NCI-H446 (cell line): ENCODE results near the gene CFAP410.
"Not testable (repeated sequence)": the region's sequence is repeated elsewhere in the genome, so short reads cannot be mapped to it uniquely, and the experiment has no call there.

Source experiments
- DNase-seq, 2 experiments: peaks; one replicate each; lab custom pipeline; 2025; lab: John Stamatoyannopoulos, UW

The CFAP410 gene

GRCh38 chr21:44285138-44285992, 53.8 kb downstream of the CFAP410 start, which contains the start of gene AIRE:
Gene AIRE (plus strand): TSS chr21:44285876. CDS start chr21:44286007, 131 bp downstream.
- DNase-seq: no peak

DNA sequence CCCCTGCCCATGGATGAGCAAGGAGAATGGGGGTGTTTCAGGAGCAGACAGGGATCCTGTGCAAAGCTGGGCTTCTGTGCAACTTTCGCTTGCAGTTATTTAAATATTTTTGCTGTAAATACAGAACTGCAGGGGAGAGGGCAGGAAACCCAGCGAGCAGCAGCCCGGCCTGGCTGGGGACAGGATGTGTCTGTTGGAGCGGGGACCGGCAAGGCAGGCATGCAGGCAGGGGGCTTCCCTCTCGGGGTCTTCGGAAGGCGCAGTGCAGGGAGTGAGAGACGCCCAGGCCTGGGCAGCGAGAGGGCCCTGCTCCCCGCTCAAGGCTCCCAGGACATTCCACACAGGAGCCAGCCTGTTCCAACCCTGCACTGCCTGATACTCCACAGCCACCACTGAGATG, 55.2 kb downstream of the CFAP410 start:
- DNase-seq: no peak

GRCh38 chr21:44283211-44283785, 55.9 kb downstream of the CFAP410 start:
- not testable (repeated sequence) for DNase-seq

- DNase-seq: no peak
Measured at GRCh38 chr21:44282370-44282769, 56.8 kb downstream of the CFAP410 start.

GRCh38 chr21:44281801-44282200, 57.4 kb downstream of the CFAP410 start:
- no peak for DNase-seq

DNA sequence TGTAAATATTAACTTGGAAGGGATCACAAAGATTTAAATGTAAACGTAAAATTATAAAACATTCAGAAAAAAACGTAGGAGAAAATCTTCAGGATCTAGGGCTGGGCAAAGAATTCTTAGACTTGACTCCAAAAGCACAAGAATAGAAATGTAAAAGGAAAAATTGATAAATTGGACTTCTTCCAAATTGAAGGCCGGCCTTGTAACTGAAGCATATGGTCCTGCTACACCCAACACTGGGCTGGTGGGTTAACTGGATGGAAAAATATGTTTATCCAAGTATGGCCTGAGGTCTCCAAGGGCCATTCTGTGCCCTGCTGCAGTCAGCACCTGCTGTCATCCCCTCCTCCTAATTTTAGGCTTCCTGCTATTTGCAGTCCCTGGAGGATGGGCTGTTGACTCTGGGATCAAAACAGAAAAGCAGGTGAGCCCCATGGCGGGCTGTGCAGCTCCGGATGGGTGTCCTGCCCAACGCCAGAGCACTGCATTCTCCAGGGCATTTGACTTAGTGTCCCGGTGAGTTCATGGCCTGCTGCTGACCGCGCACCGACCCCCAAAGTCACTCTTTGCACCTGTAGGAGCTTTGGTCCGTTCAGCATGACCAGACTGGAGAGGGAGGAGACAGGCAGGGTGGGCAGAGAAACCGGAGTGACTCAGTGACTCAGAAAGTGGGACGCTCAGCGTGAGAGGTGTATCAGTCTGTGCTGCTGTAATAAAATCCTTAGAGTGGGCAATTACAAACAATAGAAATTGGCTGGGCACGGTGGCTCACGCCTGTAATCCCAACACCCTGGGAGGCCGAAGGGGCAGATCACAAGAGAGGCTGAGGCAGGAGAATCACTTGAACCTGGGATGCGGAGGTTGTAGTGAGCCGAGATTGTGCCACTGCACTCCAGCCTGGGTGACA, 59.6 kb downstream of the CFAP410 start:
- peak in 1 of 2 experiments; percentile 26 for DNase-seq
